IPS DF 6.9 (cell line): ENCODE data around the gene TBC1D22A.

Source experiments
- DNase-seq: peaks from one replicate; pipeline ENCODE4 v3.0.0-alpha.2; 2013; ENCODE audit warnings: low read depth, low spot score
- H3K27ac ChIP-seq: one replicate; pipeline ENCODE4 v1.5.1; 2013; ENCODE audit warnings: low read length, control low read depth
- H3K27me3 ChIP-seq: 2 replicates; pipeline ENCODE4 v1.6.1; 2013; ENCODE audit warnings: mild to moderate bottlenecking, low read length; ENCODE audit not compliant: control insufficient read depth, insufficient read depth
- H3K36me3 ChIP-seq: 2 replicates; pipeline ENCODE4 v1.6.1; 2013; ENCODE audit warnings: low read length; ENCODE audit not compliant: control insufficient read depth, insufficient read depth
- H3K4me1 ChIP-seq: 2 replicates; pipeline ENCODE4 v1.6.1; 2013; ENCODE audit warnings: low read length; ENCODE audit not compliant: control insufficient read depth, insufficient read depth
- H3K4me3 ChIP-seq: 2 replicates; pipeline ENCODE4 v1.5.1; 2013; ENCODE audit warnings: mild to moderate bottlenecking, low read length
- H3K9me3 ChIP-seq: 2 replicates; pipeline ENCODE4 v1.6.1; 2013; ENCODE audit warnings: low read length, inconsistent platforms; ENCODE audit not compliant: control insufficient read depth, insufficient read depth
- WGBS: extraction: QIAGEN DNeasy Blood & Tissue Kit; methylation state at CpG from one replicate; pipeline ENCODE4 v1.1.7; 2013; ENCODE audit warnings: mixed read lengths, missing lambda C conversion rate; ENCODE audit not compliant: insufficient read length, insufficient coverage; 5-methylcytosine and 5-hydroxymethylcytosine counted together

Gene TBC1D22A

DNA sequence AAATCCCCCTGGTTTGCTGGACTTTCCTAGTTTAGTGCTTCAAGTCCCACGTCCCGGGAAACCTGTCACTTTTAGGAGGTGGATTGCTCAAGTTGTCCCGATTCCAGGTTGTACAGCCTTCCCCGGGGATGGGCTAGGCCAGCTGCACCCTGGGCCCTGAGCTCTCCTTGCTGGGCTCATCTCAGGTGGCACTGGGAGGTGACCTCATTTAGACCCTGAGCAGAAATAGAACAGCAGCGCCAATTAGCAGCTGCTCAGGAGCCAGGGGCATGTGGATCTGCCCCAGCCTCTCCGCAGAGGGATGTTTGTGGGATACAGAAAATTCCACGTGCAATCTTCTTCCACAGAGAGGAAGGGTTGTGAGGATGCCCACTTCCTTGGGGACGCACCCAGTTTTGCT lies 14.8 kb upstream of the TBC1D22A start:
- H3K4me1 ChIP-seq = no peaks in the 10 kb centered on the region
- WGBS = no CpG with 5 or more reads among the region's 8 CpGs
- H3K36me3 ChIP-seq = no peaks in the 10 kb centered on the region
- no peaks in the 10 kb centered on the region for H3K27me3 ChIP-seq
- no peaks in the 10 kb centered on the region for H3K9me3 ChIP-seq
- no peak overlapping the region for H3K4me3 ChIP-seq
- no peak overlapping the region for H3K27ac ChIP-seq
- no peak for DNase-seq

DNA sequence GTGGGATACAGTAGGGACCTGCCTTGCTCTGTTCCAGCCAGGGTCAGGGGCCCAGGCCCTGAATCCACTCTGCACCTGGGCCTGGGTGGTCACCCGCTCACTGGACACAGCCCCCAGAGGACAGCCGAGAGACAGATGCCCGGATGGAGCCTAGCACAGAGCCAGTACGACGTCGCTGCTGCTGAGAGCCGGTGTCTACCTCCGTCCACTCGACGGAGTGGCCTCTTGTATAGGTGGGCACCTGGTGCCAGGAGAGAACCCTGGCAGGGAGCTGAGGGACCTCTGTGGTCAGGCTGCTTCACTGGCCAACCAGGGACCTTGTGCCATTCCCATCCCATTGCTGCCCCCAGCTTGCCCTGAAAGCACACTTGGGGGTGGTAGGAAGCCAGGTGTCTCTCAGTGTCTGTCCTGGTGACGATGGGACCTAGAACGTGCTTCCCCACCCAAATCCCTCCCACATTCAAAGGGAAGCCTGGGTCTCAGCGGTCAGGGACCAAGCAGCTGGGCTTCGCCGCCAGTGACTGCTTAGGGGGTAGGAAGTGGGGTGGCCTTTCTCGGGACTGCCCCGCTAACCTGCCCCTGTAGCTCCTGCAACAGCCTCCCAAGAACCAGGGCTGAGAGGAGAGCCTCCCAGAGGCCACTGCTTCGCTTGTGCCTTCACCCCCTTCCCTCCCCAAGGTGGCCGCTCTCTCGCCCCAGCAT lies 14.1 kb upstream of the TBC1D22A start:
- no peaks in the 10 kb centered on the region for H3K4me1 ChIP-seq
- H3K4me3 ChIP-seq = no peak overlapping the region
- DNase-seq = no peak
- H3K36me3 ChIP-seq = no peaks in the 10 kb centered on the region
- H3K27me3 ChIP-seq = no peaks in the 10 kb centered on the region
- no CpG with 5 or more reads among the region's 20 CpGs for WGBS
- H3K9me3 ChIP-seq = no peaks in the 10 kb centered on the region
- no peak overlapping the region for H3K27ac ChIP-seq

DNA sequence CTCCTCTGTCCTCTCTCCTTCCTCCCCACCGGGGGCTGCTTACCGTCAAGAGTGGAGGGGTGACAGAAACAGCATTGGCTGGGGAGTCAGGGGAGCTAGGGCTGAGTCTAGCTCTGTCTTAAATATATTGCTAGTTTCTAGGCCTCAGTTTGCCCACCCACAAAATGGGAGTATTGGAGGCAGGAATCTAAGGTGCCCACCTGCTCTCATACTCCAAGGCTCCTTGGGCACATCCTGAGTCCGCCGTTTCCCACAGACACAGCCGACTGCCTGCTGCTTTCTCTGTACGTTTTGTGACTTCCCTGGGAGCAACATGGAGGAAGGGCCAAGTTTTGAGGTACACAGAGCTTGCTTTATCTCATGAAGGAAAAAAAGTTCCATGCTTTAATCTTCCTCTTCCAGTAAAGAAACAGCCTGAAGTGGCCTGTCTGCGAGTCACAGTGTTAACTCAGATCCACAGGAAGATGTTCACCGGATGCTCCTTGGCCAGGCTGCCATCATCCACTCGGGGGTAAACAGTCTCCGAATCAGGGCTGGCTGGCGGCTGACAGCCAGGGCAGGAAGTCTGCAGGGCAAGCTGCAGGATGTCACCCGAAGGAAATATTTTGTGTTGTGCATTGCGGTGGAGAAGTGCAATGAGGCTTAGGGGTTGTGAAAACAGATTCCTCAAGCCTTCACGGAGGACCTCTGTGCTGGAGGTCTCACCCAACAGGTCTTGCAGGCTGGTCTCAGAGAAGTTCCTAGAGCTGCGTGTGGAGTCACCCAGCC lies 13.4 kb upstream of the TBC1D22A start:
- DNase-seq = no peak
- Histone ChIP-seq H3K4me1 (no peaks in the 10 kb centered on the region), H3K27ac (no peak overlapping the region), H3K27me3 (no peaks in the 10 kb centered on the region), H3K36me3 (no peaks in the 10 kb centered on the region), H3K4me3 (no peak overlapping the region), H3K9me3 (no peaks in the 10 kb centered on the region)
- no CpG with 5 or more reads among the region's 15 CpGs for WGBS

DNA sequence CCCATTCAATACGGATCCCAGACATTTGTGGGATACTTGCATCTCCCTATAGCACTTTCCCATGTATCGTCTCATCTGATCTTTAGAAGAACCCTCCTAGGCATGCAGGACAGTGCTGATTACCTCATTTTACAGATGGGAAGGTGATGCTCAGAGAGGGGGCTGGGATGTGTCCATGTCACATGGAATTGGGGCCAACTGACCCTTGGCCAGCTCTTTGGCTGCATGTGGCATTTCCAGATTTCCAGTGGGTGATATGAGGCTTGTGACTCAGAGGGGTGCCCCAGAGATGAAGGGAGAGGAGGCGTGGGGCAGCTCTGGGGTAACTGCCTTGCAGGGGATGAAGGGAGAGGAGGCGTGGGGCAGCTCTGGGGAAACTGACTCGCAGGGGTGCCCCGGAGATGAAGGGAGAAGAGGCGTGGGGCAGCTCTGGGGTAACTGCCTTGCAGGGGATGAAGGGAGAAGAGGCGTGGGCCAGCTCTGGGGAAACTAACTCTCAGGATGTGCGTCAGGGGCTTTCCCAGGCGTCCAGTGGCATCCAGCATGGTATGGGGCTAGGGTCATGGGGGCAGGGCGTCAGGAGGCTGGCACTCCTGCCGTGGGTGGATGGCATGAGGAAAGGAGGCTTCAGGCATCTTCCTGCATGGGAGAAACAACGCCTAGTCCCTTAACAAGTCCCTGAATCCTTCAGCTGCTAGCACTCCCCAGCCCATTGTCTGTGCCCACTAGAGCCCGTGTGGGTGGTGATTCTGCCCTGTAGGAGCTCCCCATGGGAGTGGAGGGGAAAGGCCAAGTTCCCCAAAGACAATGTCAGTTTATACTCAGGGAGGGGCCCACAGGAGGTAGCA lies 12.5 kb upstream of the TBC1D22A start:
- no peaks in the 10 kb centered on the region for H3K4me1 ChIP-seq
- no peak overlapping the region for H3K4me3 ChIP-seq
- no peaks in the 10 kb centered on the region for H3K36me3 ChIP-seq
- WGBS = no CpG with 5 or more reads among the region's 14 CpGs
- H3K27ac ChIP-seq = no peak overlapping the region
- H3K9me3 ChIP-seq = peaks cover 2% of the 10 kb centered on the region; the same call in 1 of the 2 replicates
- no peaks in the 10 kb centered on the region for H3K27me3 ChIP-seq
- DNase-seq = no peak

DNA sequence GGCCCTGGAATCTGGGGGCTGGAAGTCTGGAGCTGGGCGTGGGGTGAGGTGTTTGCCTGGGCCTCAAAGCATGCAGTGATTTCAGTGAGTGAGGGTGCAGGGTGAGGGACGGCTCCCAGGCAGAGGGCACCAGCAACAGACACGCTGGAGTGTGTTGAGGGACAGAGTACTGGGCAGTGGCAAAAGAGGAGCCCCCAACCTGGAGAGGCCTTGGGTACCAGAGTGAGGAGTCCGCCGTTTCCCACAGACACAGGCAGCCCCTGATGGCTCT lies 12.0 kb upstream of the TBC1D22A start:
- H3K27me3 ChIP-seq = no peaks in the 10 kb centered on the region
- DNase-seq = no peak
- WGBS = no CpG with 5 or more reads among the region's 5 CpGs
- peaks cover 2% of the 10 kb centered on the region; the same call in 1 of the 2 replicates for H3K9me3 ChIP-seq
- no peak overlapping the region for H3K27ac ChIP-seq
- no peak overlapping the region for H3K4me3 ChIP-seq
- no peaks in the 10 kb centered on the region for H3K4me1 ChIP-seq
- H3K36me3 ChIP-seq = no peaks in the 10 kb centered on the region

DNA sequence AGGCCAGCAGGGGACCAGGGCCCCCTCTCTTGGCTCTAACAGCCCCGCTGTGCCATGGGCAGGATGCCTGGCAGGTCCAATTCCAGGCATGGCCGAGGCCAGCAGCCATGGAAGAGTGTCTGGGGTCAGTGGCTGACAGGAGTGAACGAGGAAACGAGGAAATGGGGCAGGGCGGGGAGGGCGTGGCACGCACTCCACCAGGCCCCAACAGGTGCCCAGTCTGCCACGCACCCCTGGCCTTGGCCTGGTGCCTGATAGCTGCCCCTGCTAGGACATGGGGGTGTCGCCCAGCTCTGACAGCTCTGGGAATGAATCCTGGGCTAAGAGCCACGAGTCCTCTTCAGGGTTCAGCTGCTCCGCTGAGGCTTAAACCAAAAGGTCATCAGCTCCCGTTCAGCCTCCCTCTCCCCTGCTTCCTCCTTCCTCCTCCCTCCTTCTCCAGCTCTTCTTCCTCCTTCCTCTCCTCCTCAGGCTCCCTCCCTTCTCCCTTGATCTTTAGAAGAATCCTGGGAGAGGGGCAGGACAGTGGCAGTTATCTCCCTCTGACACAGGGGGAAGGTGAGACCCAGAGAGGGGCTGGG lies 11.5 kb upstream of the TBC1D22A start:
- H3K27ac ChIP-seq = no peak overlapping the region

DNA sequence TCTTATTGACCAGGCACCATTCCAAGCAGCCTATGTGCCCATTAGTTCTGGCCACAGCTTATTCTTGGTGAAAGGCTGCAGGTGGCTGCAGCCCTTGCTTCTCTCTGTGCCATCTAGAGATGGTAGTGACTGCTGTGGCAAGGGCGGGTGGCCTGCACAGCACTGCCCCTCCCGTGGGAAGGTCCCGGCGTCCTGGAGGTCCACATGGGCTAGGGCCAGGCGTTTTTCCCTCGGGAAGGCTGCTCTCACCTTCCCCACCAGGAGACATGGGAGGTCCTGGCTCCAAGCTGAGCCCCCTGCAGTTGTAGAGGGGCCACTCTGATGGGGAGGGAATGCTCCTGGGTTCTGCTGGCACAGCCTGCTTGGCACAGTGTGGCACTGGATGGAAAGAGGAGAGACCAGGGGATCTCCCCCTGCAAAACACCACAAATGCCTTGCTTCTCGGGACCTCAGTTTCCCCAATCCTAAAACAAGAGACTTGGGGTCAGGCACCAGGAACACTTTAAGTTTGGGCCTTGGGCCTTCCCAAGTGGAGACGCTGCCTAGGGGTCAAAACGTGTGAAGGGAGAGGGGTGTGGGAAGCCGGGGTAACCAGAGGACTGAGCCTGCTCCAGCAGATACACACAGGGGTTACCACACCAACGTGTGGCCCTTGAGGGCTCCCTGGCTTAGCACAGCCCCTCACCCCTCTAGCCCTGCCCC lies 10.0 kb upstream of the TBC1D22A start:
- WGBS = no CpG with 5 or more reads among the region's 11 CpGs
- H3K9me3 ChIP-seq = peaks cover 2% of the 10 kb centered on the region; the same call in 1 of the 2 replicates
- no peak for DNase-seq
- no peak overlapping the region for H3K4me3 ChIP-seq
- H3K27me3 ChIP-seq = no peaks in the 10 kb centered on the region
- no peaks in the 10 kb centered on the region for H3K4me1 ChIP-seq
- no peak overlapping the region for H3K27ac ChIP-seq
- no peaks in the 10 kb centered on the region for H3K36me3 ChIP-seq

More for the DNA sequence above, 11.5 kb upstream of the TBC1D22A start:
- Histone ChIP-seq H3K4me3 (no peak overlapping the region), H3K36me3 (no peaks in the 10 kb centered on the region), H3K9me3 (peaks cover 2% of the 10 kb centered on the region; the same call in 1 of the 2 replicates), H3K27me3 (no peaks in the 10 kb centered on the region), H3K4me1 (no peaks in the 10 kb centered on the region)
- no CpG with 5 or more reads among the region's 12 CpGs for WGBS
- no peak for DNase-seq

DNA sequence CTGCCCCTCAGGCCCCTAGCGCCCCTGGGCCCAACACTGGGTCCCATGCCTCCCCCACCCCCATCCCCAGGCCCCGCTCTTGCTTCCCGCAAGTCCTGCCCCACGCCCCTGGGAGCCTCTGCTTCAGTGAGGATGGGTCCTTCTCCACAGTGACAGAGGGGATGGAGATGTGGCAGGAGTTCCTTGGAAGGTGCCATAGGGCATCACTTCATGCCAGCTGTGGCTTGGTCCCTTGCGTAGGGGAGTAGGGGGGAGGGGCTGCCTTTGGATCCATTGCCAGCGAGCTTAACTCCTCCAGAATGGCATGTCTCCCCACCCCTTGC lies 9.5 kb upstream of the TBC1D22A start:
- Histone ChIP-seq H3K36me3 (no peaks in the 10 kb centered on the region), H3K27me3 (no peaks in the 10 kb centered on the region), H3K9me3 (peaks cover 2% of the 10 kb centered on the region; the same call in 1 of the 2 replicates), H3K4me1 (no peaks in the 10 kb centered on the region), H3K4me3 (no peak overlapping the region), H3K27ac (no peak overlapping the region)
- WGBS = no CpG with 5 or more reads among the region's 6 CpGs
- DNase-seq = no peak

DNA sequence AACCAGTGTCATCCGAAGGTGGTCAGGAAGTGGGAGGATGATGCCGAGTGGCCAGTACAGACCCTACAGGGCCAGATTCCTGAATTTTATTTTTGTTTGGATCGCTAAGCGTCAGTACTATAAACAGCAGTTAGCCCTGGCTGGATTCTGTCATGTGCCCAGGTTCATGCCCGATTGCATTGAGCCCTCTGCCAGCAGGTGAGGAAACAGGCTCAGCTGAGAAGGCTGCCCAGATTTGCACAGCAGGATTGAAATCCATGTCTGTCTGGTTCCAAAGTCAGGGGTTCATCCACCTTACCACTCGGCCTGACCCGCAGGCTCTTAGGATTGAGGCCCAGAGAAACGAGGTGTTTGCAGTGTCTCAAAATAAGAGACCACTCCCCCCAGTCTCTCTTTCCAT lies 9.1 kb upstream of the TBC1D22A start:
- Histone ChIP-seq H3K36me3 (no peaks in the 10 kb centered on the region), H3K4me1 (no peaks in the 10 kb centered on the region), H3K4me3 (no peak overlapping the region), H3K27me3 (no peaks in the 10 kb centered on the region), H3K9me3 (peaks cover 2% of the 10 kb centered on the region; the same call in 1 of the 2 replicates), H3K27ac (no peak overlapping the region)
- DNase-seq = no peak
- no CpG with 5 or more reads among the region's 8 CpGs for WGBS

DNA sequence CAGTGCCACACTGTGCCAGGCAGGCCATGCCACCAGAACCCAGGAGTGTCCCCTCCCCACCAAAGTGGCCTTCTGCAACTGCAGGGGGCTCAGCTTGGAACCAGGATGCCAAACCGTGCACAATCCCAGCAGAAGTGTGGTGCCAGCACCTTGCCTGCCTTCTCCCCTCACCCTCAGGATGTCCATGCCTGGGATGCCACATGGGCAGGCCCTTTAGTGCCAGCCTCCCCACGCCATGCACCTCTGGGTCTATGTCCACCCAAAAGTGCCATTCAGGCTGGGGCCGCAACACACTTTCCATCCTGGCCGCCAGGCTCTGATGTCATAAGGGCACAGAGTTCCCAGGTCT lies 8.7 kb upstream of the TBC1D22A start:
- Histone ChIP-seq H3K9me3 (peaks cover 2% of the 10 kb centered on the region; the same call in 1 of the 2 replicates), H3K36me3 (no peaks in the 10 kb centered on the region), H3K4me1 (no peaks in the 10 kb centered on the region), H3K4me3 (no peak overlapping the region), H3K27me3 (no peaks in the 10 kb centered on the region), H3K27ac (no peak overlapping the region)
- WGBS = no CpG with 5 or more reads among the region's 4 CpGs
- DNase-seq = no peak
